ENCODE measurements around the gene FER.

DNA sequence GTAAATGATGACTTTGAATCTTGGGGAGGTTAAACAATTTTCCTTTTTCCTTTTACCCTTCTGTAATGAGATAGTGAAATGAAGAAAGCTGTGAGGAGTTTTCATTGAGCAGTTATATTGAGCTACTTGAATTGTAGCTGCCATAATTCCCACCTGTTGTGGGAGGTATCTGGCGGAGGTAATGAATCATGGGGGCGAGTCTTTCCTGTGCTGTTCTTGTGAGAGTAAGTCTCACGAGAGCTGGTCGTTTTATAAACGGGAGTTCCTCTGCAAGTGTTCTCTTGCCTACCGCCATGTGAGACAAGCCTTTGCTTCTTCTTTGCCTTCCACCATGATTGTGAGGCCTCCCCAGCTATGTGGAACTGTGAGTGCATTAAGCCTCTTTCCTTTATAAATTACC is 258.4 kb downstream of the FER start:
- TF ChIP-seq EZH2 (IDR thresholded peaks at IDR 0.05; ENCODE audit: low read length): no peak
- TF ChIP-seq, protein P1, sequence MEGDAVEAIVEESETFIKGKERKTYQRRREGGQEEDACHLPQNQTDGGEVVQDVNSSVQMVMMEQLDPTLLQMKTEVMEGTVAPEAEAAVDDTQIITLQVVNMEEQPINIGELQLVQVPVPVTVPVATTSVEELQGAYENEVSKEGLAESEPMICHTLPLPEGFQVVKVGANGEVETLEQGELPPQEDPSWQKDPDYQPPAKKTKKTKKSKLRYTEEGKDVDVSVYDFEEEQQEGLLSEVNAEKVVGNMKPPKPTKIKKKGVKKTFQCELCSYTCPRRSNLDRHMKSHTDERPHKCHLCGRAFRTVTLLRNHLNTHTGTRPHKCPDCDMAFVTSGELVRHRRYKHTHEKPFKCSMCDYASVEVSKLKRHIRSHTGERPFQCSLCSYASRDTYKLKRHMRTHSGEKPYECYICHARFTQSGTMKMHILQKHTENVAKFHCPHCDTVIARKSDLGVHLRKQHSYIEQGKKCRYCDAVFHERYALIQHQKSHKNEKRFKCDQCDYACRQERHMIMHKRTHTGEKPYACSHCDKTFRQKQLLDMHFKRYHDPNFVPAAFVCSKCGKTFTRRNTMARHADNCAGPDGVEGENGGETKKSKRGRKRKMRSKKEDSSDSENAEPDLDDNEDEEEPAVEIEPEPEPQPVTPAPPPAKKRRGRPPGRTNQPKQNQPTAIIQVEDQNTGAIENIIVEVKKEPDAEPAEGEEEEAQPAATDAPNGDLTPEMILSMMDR (optimal IDR thresholded peaks at IDR 0.05 in 1 of 3, IDR thresholded peaks at IDR 0.05 in 1 of 3, conservative IDR thresholded peaks at IDR 0.05 in 1 of 3; ENCODE audit: extremely low read depth in 1 of 3, insufficient read depth in 2 of 3, low read length in 3 of 3): no peak

Data from keratinocyte (primary cell).